Hepatocyte (in vitro differentiated cells): ENCODE results near the gene NAV3. TPM values are rescaled to one million over a fixed set of nuclear protein-coding genes. Genes with fewer than 3 reads are reported as not detected.

Experiments used
- DNase-seq: peaks from one replicate; pipeline ENCODE4 v3.0.0-alpha.2; 2016; ENCODE audit warnings: low spot score
- H2AFZ ChIP-seq: fragments of 200-600 bp; sonication (generic); 2 replicates; pipeline ENCODE4 v1.6.0; 2016; ENCODE audit warnings: antibody characterized with exemption, mild to moderate bottlenecking
- H3K27ac ChIP-seq: fragments of 200-600 bp; sonication (generic); 2 replicates; pipeline ENCODE4 v1.5.1; 2016; ENCODE audit warnings: mild to moderate bottlenecking
- H3K27me3 ChIP-seq: fragments of 200-600 bp; sonication (generic); 2 replicates; pipeline ENCODE4 v1.6.1; 2016
- H3K36me3 ChIP-seq: fragments of 200-600 bp; sonication (generic); replicated peaks from 2 replicates; pipeline ENCODE4 v1.5.1; 2016; ENCODE audit warnings: low read depth; ENCODE audit not compliant: insufficient read depth
- H3K4me1 ChIP-seq: fragments of 200-600 bp; sonication (generic); 2 replicates; pipeline ENCODE4 v1.5.1; 2016; ENCODE audit warnings: mild to moderate bottlenecking, moderate library complexity; ENCODE audit not compliant: insufficient read depth
- H3K4me2 ChIP-seq: fragments of 200-600 bp; sonication (generic); 2 replicates; pipeline ENCODE4 v1.6.0; 2016
- H3K4me3 ChIP-seq: fragments of 200-600 bp; sonication (generic); 2 replicates; pipeline ENCODE4 v1.5.1; 2016; ENCODE audit warnings: mild to moderate bottlenecking
- H3K79me2 ChIP-seq: fragments of 200-600 bp; sonication (generic); 2 replicates; pipeline ENCODE4 v1.6.0; 2017; ENCODE audit warnings: mild to moderate bottlenecking
- H3K9me2 ChIP-seq: fragments of 200-600 bp; sonication (generic); replicated peaks from 2 replicates; pipeline ENCODE4 v1.6.0; 2017; ENCODE audit warnings: mild to moderate bottlenecking; ENCODE audit not compliant: insufficient read depth
- H3K9me3 ChIP-seq: fragments of 200-600 bp; sonication (generic); 2 replicates; pipeline ENCODE4 v1.5.1; 2016; ENCODE audit warnings: low read depth, mild to moderate bottlenecking
- H4K20me1 ChIP-seq: fragments of 200-600 bp; sonication (generic); 2 replicates; pipeline ENCODE4 v1.6.0; 2016; ENCODE audit warnings: mild to moderate bottlenecking; ENCODE audit not compliant: insufficient read depth, poor library complexity, severe bottlenecking
- EZH2 ChIP-seq: fragments of 200-600 bp; sonication (generic); IDR thresholded peaks from 2 replicates; pipeline ENCODE4 v1.6.1; 2016; ENCODE audit warnings: antibody characterized with exemption, mild to moderate bottlenecking, borderline replicate concordance
- EZH2phosphoT487 ChIP-seq: fragments of 200-600 bp; sonication (generic); IDR thresholded peaks from one replicate; pipeline ENCODE4 v1.6.1; 2018; ENCODE audit warnings: antibody characterized with exemption, mild to moderate bottlenecking, low read depth, moderate library complexity; ENCODE audit not compliant: unreplicated experiment, severe bottlenecking
- WGBS: methylation state at CpG from one replicate; pipeline ENCODE4 v1.1.6; 2016; ENCODE audit warnings: low lambda C conversion rate; ENCODE audit errors: missing lambda C conversion rate; 5-methylcytosine and 5-hydroxymethylcytosine counted together
- polyA plus RNA-seq: library from polyadenylated mRNA; unstranded; fragments of >200 nt; fragmentation: Nextera tagmentation; extraction: Ambion mirVana; gene quantifications from 2 replicates; pipeline ENCODE4 v1.2.1, GENCODE V29; 2016
- total RNA-seq: library from RNA; depleted of rRNA; stranded (reverse); fragments of >200 nt; gene quantifications from 2 replicates; pipeline ENCODE4 v1.2.3, GENCODE V29; 2014
- TF ChIP-seq, protein P1 (sequence below): fragments of 200-600 bp; sonication (generic); IDR thresholded peaks from 2 replicates; pipeline ENCODE4 v1.5.1; 2016; ENCODE audit warnings: antibody characterized with exemption, mild to moderate bottlenecking; ENCODE audit not compliant: poor library complexity

The NAV3 gene
- total and polyA plus RNA-seq, 2 experiments from 2014 or later, result 1.4 to 9.2 TPM

DNA sequence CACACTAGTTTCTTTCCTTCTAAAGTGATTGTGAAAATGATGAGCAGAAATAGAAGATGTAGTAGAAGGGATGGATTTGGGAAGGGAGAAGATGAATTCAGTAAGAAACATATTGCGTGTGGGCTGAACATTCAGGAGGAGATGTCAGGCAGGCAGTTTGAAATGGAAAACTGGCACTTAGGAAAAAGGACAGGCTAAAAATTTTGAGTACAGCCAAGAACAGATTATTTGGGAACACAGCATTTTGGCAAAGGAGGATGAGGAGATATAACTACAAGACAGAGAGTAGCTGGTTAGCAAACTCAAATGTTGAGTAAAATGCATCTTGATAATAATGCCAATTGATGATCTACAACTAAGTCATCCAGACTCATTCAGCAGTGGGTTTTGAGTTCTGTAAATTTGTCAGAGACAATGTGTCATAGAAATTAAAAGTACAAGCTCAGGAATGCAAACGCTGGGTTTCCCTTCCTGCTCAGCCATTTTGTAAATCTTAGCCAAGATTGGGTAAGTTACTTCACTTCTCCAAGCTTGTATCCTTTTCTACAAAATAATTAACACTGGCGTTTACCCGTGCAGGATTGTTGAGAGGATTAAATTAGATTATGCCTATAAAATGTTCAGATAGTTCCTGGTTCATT is 255.0 kb downstream of the NAV3 start:
- WGBS, result 80% methylated on average over 4 of the region's 4 CpGs
- no peak overlapping the region for H3K4me2 ChIP-seq

DNA sequence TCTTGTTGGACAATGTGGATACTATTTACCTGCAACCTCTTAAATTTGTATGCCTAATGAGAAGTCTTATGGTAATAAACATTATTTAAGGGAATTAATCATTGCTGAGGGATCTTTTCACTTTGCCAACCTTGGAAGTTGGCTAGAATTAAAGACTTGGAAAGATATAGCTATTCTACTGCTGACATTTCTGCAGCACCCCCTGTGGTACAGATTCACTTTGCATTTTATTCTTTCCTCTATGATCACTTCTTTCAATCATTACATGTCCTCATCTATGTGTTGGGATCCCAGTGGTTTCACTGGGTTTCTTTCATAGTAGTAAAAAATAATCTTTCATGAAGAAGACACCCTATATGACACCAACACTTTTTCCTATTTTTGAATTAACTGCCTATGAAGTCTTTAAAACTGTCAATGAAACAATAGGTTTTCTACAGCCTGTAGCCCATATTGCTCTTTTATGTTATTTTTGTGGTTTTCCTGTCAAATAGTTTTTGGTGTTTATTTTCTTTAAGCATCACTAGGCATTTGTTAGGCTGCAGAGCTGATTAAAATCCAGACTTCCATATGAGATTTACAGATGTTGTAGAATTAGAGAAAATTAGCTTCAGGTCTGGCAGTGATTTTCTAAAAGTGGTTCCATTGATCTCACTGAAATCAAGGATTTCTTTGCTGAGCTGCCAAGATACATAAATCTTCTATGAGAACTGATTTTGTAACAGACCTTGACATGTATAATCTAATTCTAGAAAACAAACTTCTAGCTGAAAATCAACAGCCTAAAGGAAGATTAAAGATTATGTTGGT is 256.1 kb downstream of the NAV3 start:
- DNase-seq, result no peak
- H4K20me1 ChIP-seq, result no peaks in the 10 kb centered on the region
- no peaks in the 10 kb centered on the region for H3K36me3 ChIP-seq
- no peaks in the 10 kb centered on the region for H3K27me3 ChIP-seq
- H3K9me2 ChIP-seq, result no peaks in the 10 kb centered on the region
- no peak overlapping the region for H3K4me2 ChIP-seq
- H3K27ac ChIP-seq, result no peak overlapping the region
- no peak overlapping the region for H3K4me3 ChIP-seq
- no peaks in the 10 kb centered on the region for H3K4me1 ChIP-seq
- H3K79me2 ChIP-seq, result no peaks in the 10 kb centered on the region
- H2AFZ ChIP-seq, result no peak overlapping the region
- H3K9me3 ChIP-seq, result no peaks in the 10 kb centered on the region
- TF ChIP-seq, protein P1, sequence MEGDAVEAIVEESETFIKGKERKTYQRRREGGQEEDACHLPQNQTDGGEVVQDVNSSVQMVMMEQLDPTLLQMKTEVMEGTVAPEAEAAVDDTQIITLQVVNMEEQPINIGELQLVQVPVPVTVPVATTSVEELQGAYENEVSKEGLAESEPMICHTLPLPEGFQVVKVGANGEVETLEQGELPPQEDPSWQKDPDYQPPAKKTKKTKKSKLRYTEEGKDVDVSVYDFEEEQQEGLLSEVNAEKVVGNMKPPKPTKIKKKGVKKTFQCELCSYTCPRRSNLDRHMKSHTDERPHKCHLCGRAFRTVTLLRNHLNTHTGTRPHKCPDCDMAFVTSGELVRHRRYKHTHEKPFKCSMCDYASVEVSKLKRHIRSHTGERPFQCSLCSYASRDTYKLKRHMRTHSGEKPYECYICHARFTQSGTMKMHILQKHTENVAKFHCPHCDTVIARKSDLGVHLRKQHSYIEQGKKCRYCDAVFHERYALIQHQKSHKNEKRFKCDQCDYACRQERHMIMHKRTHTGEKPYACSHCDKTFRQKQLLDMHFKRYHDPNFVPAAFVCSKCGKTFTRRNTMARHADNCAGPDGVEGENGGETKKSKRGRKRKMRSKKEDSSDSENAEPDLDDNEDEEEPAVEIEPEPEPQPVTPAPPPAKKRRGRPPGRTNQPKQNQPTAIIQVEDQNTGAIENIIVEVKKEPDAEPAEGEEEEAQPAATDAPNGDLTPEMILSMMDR, result no peak
- no peak for TF ChIP-seq EZH2
- TF ChIP-seq EZH2phosphoT487, result no peak

More for the DNA sequence above, 255.0 kb downstream of the NAV3 start:
- H3K79me2 ChIP-seq, result no peaks in the 10 kb centered on the region
- no peaks in the 10 kb centered on the region for H4K20me1 ChIP-seq
- H3K27me3 ChIP-seq, result no peaks in the 10 kb centered on the region
- H2AFZ ChIP-seq, result no peak overlapping the region
- H3K4me1 ChIP-seq, result no peaks in the 10 kb centered on the region
- H3K9me3 ChIP-seq, result no peaks in the 10 kb centered on the region
- H3K4me3 ChIP-seq, result no peak overlapping the region
- H3K9me2 ChIP-seq, result no peaks in the 10 kb centered on the region
- no peak for DNase-seq
- no peak overlapping the region for H3K27ac ChIP-seq
- no peaks in the 10 kb centered on the region for H3K36me3 ChIP-seq
- no peak for TF ChIP-seq EZH2phosphoT487
- no peak for TF ChIP-seq EZH2
- TF ChIP-seq, protein P1, result no peak

DNA sequence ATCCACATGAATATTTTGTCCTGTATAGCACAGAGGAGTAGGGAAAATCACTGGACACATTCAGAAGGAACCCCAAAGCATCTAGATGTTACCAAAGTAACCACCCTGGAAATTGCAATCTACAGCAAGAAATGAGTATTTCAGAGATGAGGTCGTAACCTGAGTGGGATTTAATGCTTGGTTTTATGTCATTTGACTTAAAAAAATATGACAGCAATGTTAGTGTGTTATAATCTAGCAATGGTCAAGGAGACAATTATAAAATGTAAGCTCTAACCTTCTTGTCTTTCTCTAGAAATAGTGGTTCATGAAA is 256.6 kb downstream of the NAV3 start:
- H3K4me2 ChIP-seq, result no peak overlapping the region
- H3K4me3 ChIP-seq, result no peak overlapping the region
- H3K9me3 ChIP-seq, result no peaks in the 10 kb centered on the region
- no peak overlapping the region for H3K27ac ChIP-seq
- H3K9me2 ChIP-seq, result no peaks in the 10 kb centered on the region
- 73% methylated on average over 1 of the region's 1 CpG for WGBS
- H3K27me3 ChIP-seq, result no peaks in the 10 kb centered on the region
- no peaks in the 10 kb centered on the region for H3K79me2 ChIP-seq
- DNase-seq, result no peak
- H4K20me1 ChIP-seq, result no peaks in the 10 kb centered on the region
- no peaks in the 10 kb centered on the region for H3K36me3 ChIP-seq
- TF ChIP-seq EZH2phosphoT487, result no peak
- TF ChIP-seq, protein P1, result no peak
- no peak for TF ChIP-seq EZH2
- H3K4me1 ChIP-seq, result no peaks in the 10 kb centered on the region
- H2AFZ ChIP-seq, result no peak overlapping the region
